Small intestine (tissue), 7 donors: Measurements from ENCODE around the gene MTA3. TPM values are rescaled to one million over a fixed set of nuclear protein-coding genes. Genes with fewer than 3 reads are reported as not detected.

Source experiments
- DNase-seq, 2 donors: peaks; one replicate each; pipeline versions ENCODE4 v3.0.0 to v3.0.0-alpha.2; 2013
- FAIRE-seq: peaks from 2 replicates; lab custom pipeline; 2012; peaks lifted over from hg19 to GRCh38; lab: Jason Lieb, UNC
- H3K27ac ChIP-seq, 3 donors: one replicate each; pipeline ENCODE4 v1.5.1; 2013; ENCODE audit warnings: low read length in 2 of 3, mild to moderate bottlenecking in 2 of 3, control low read depth in 1 of 3, inconsistent platforms in 1 of 3, low read depth in 1 of 3, moderate library complexity in 1 of 3
- H3K27me3 ChIP-seq, 3 donors: one replicate each; pipeline ENCODE4 v1.6.1; 2013; ENCODE audit warnings: low read length in 3 of 3, inconsistent platforms in 1 of 3; ENCODE audit not compliant: control insufficient read depth in 3 of 3, insufficient read depth in 3 of 3
- H3K36me3 ChIP-seq, 3 donors: one replicate each; pipeline ENCODE4 v1.6.1; 2013; ENCODE audit warnings: low read length in 3 of 3, inconsistent platforms in 1 of 3, low read depth in 1 of 3, mild to moderate bottlenecking in 1 of 3, moderate library complexity in 1 of 3; ENCODE audit not compliant: control insufficient read depth in 3 of 3, insufficient read depth in 2 of 3
- H3K4me1 ChIP-seq, 3 donors: one replicate each; pipeline ENCODE4 v1.6.1; 2013; ENCODE audit warnings: low read length in 2 of 3, inconsistent platforms in 1 of 3, low read depth in 1 of 3, mild to moderate bottlenecking in 1 of 3, moderate library complexity in 1 of 3; ENCODE audit not compliant: control insufficient read depth in 3 of 3, insufficient read depth in 2 of 3
- H3K4me3 ChIP-seq, 3 donors: one replicate each; pipeline ENCODE4 v1.5.1; 2013; ENCODE audit warnings: low read length in 3 of 3, control low read depth in 1 of 3, inconsistent platforms in 1 of 3, low read depth in 1 of 3, mild to moderate bottlenecking in 1 of 3, moderate library complexity in 1 of 3
- H3K9me3 ChIP-seq, 2 donors: one replicate each; pipeline ENCODE4 v1.6.1; 2013; ENCODE audit warnings: low read depth in 1 of 2, low read length in 1 of 2; ENCODE audit not compliant: control insufficient read depth in 2 of 2, insufficient read depth in 1 of 2
- WGBS, 3 donors: extraction: QIAGEN DNeasy Blood & Tissue Kit; methylation state at CpG; one replicate each; pipeline ENCODE4 v1.1.7; 2013; 5-methylcytosine and 5-hydroxymethylcytosine counted together
- polyA plus RNA-seq, 4 donors: library from polyadenylated mRNA; stranded (reverse) in 3 of 4; unstranded in 1 of 4; fragments of 200-250 nt in 3 of 4; fragments of 120-200 nt in 1 of 4; gene quantifications; one replicate each; pipeline versions ENCODE4 v1.2.1 to v1.2.3, GENCODE V29; 2013
- donor health status: healthy with polysubstance abuse.
- donor health status: control.
- donor health status: control.
- donor health status: Bipolar disorder and iron deficiency.
- donor health status: healthy.

Gene MTA3
- polyA plus RNA-seq, 4 donors: 16.6 to 41.1 (median 27.3) TPM

DNA sequence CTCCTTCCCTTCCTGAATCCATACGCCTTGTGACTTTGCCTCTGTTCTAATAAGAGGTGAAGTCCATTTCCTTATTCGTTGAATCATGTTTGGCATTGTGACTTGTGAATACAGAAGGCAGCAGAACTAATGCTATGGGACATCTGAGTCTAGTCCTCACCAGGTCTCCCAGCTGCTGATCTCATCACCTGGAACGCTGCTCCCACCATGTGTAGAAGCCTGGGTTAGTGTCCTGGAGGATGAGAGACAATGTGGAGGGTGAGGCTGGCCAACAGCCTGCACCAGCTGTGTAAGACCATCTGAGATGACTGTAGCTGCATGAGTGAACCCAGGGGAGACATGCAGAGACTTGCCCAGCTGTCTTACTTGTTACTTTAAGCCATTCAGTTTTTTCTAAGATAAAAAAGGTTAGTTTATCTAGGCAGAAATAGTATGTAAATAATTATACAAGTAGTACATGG lies 227.4 kb downstream of the MTA3 start:
- FAIRE-seq (no peak), DNase-seq (peak; percentile 58 to 73)
- H3K36me3 ChIP-seq: peaks cover 0 to 10% (median 0%) of the 10 kb centered on the region in 3 donors
- peak overlapping the region; percentile 17 to 98 (median 62) for H3K27ac ChIP-seq
- H3K4me1 ChIP-seq: peaks cover 0 to 17% (median 6%) of the 10 kb centered on the region in 3 donors
- H3K27me3 ChIP-seq: no peaks in the 10 kb centered on the region
- WGBS, 3 donors: 22 to 41% (median 33%) methylated on average over 3 of the region's 3 CpGs
- H3K4me3 ChIP-seq: no peak overlapping the region
- no peaks in the 10 kb centered on the region for H3K9me3 ChIP-seq

DNA sequence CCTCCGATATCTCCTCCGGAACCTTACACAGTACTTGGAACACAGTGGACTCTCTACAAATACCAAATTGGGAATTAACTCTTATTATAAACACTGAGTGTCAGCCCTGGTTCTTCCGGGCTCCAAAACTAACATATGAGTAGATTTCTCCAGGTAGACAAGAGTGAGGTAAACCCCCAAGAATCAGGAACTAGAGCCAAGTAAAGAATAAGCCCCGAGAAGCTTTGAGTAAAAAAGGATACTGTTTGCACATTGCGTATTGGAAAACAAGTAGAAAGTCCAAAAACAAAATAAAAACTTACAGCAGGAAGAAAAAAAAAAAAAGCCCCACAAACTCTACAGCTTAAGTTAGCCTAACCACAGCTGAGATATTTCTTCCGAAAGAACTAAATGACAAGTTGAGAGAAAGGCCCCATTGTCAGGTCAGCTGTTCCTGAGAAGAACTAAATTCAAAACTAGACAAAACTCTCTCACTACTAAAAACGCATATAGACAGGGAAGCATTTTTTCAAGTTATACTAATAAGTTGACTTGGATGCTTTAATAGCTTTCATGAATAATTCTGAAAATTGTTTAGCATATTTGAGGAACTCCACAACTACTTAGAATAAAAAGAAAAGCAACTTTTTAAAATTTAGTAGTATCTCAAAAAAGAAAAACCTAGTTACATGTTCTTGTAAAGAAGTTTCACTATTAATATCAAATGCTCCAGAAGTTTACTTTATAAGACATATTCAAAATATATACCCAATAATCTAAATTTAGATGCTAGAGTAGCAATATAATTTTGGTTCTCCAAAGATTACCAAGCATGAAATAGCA lies 228.2 kb downstream of the MTA3 start:
- no peak overlapping the region for H3K4me3 ChIP-seq
- H3K27ac ChIP-seq: peak overlapping the region in 1 of 3 donors; percentile 98
- H3K9me3 ChIP-seq: no peaks in the 10 kb centered on the region
- peaks cover 0 to 10% (median 4%) of the 10 kb centered on the region in 3 donors for H3K4me1 ChIP-seq
- no peak for FAIRE-seq
- peaks cover 0 to 10% (median 0%) of the 10 kb centered on the region in 3 donors for H3K36me3 ChIP-seq
- no peaks in the 10 kb centered on the region for H3K27me3 ChIP-seq
- DNase-seq: no peak
- 64 to 89% (median 73%) methylated on average over 7 of the region's 7 CpGs for WGBS, 3 donors

DNA sequence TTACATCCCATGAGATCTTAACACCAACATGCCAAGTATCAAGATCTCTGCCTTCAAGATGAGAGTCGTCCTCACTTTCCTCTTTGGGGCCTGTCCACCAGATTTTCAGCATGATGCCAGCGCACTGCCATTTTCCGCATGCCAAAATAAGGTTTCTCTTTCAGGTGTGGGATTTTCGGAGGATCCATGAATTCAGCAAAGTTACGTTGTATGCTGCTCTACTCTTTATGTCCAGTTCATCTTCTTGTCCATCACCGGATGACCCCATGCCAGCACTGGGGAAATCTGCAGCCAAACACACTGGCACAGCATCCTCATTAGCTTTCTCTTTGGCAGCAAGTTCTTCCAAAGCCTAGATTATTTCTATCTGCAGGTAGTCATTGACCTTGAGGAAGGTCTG lies 228.8 kb downstream of the MTA3 start:
- H3K36me3 ChIP-seq: peaks cover 0 to 10% (median 0%) of the 10 kb centered on the region in 3 donors
- no peaks in the 10 kb centered on the region for H3K9me3 ChIP-seq
- H3K4me1 ChIP-seq: peaks cover 0 to 7% (median under 1%) of the 10 kb centered on the region in 3 donors
- no peak for DNase-seq
- no peak overlapping the region for H3K27ac ChIP-seq
- 78 to 85% (median 80%) methylated on average over 6 of the region's 6 CpGs for WGBS, 3 donors
- H3K4me3 ChIP-seq: no peak overlapping the region
- FAIRE-seq: no peak
- H3K27me3 ChIP-seq: no peaks in the 10 kb centered on the region

DNA sequence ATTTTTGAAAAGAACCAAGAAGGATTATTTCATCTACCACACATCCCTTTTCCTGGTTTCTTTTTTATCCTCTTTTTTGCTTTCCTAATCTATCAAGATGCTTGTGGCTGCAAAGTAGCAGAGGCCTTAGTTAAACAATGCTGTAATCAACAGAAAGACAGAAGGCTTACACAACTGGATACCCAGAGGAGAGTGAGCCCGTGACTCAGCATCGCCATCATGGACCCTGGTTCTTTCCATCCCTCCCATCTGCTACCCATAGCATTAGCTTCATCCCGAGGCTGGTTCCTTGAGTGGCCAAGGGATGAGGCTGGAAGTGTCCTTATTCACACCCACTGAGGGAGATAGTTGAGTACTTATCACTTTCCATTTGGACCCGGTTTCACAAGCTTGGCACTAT lies 231.4 kb downstream of the MTA3 start:
- FAIRE-seq (no peak), DNase-seq (no peak)
- Histone ChIP-seq H3K36me3 (peaks cover 0 to 10% (median 0%) of the 10 kb centered on the region in 3 donors), H3K4me1 (peaks cover 0 to 7% (median 0%) of the 10 kb centered on the region in 3 donors), H3K4me3 (no peak overlapping the region), H3K27me3 (no peaks in the 10 kb centered on the region), H3K27ac (no peak overlapping the region), H3K9me3 (no peaks in the 10 kb centered on the region)
- WGBS, 3 donors: 57 to 91% (median 77%) methylated on average over 4 of the region's 4 CpGs

DNA sequence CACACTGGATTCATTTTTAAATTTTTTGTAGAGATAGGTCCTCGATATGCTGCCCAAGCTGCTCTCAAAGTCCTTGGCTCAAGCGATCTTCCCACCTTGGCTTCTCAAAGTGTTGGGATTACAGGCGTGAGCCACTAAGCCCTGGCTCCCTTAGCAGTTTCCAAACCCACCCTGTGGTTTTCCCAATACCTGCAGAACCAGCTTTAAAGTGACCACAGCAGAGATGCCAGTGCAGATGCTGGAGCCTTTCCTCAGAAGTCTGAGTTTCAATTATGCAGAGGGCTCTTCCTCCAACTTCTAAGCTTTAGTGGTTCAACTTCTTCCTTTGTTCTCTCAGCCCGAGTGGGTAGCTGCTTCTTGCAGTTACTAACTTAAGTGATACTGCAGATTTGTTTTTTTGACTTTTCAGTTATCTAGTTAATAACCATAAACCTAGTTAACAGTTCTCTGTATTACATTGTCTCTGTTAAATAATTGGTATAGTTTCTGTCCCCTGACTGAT lies 232.1 kb downstream of the MTA3 start:
- FAIRE-seq (no peak), DNase-seq (no peak)
- Histone ChIP-seq H3K4me1 (peaks cover 0 to 4% (median 0%) of the 10 kb centered on the region in 3 donors), H3K4me3 (no peak overlapping the region), H3K9me3 (no peaks in the 10 kb centered on the region), H3K36me3 (peaks cover 0 to 7% (median 0%) of the 10 kb centered on the region in 3 donors), H3K27ac (no peak overlapping the region), H3K27me3 (no peaks in the 10 kb centered on the region)
- WGBS, 3 donors: 79 to 86% (median 83%) methylated on average over 4 of the region's 4 CpGs

GRCh38 chr2:42800981-42801380 lies 232.5 kb downstream of the MTA3 start:
- Histone ChIP-seq H3K4me1 (peaks cover 0 to under 1% (median 0%) of the 10 kb centered on the region in 3 donors), H3K27me3 (no peaks in the 10 kb centered on the region), H3K27ac (no peak overlapping the region), H3K36me3 (peaks cover 0 to 4% (median 0%) of the 10 kb centered on the region in 3 donors), H3K4me3 (no peak overlapping the region), H3K9me3 (no peaks in the 10 kb centered on the region)
- FAIRE-seq (no peak), DNase-seq (no peak)
- WGBS, 3 donors: 37 to 61% (median 53%) methylated on average over 2 of the region's 2 CpGs

DNA sequence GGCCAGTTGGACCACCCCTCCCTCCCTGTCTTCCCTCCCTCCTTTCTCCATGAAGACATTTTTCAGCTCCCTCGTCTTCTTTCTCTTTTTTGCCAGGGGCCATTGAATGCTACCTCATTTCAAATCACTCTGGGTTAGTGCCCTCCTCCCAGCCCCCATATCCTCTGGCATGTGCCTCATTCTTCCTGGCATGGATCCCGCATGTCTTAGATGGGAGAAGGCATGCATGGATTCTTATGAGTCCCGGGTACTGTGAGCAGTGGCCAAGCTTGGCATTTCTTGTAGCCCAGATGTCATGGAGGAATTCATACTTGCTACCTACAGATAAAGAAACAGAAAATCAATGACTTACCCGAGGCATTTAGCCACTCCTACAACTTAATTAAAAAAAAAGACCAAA lies 232.9 kb downstream of the MTA3 start:
- Histone ChIP-seq H3K9me3 (no peaks in the 10 kb centered on the region), H3K4me3 (no peak overlapping the region), H3K36me3 (peaks cover 0 to 4% (median 0%) of the 10 kb centered on the region in 3 donors), H3K27ac (no peak overlapping the region), H3K27me3 (no peaks in the 10 kb centered on the region), H3K4me1 (no peaks in the 10 kb centered on the region)
- WGBS, 3 donors: 36 to 55% (median 55%) methylated on average over 4 of the region's 4 CpGs
- DNase-seq: no peak
- no peak for FAIRE-seq

DNA sequence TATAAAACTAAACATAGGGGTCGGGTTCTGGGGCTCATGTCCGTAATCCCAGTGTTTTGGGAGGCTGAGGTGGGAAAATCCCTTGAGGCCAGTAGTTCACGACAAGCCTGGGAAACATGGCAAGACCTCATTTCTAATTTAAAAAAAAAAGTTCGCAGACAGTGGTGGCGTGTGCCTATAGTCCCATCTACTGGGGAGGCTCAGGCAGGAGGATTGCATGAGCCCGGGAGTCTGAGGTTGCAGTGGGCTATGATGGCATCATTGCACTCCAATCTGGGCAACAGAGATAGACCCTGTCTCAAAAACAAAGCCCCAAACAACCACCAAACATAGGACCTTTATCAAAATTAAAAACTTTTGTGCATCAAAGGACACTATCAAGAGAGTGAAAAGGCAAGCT lies 233.7 kb downstream of the MTA3 start:
- Histone ChIP-seq H3K4me1 (no peaks in the 10 kb centered on the region), H3K27ac (no peak overlapping the region), H3K36me3 (peaks cover 0 to 3% (median 0%) of the 10 kb centered on the region in 3 donors), H3K27me3 (no peaks in the 10 kb centered on the region), H3K9me3 (no peaks in the 10 kb centered on the region), H3K4me3 (no peak overlapping the region)
- FAIRE-seq (no peak), DNase-seq (no peak)
- WGBS, 3 donors: 85 to 90% (median 89%) methylated on average over 6 of the region's 6 CpGs
